Measurements from ENCODE around the gene PRAC1. TPM values are rescaled to one million over a fixed set of nuclear protein-coding genes. Genes with fewer than 3 reads are reported as not detected.

Gene PRAC1
- total RNA-seq: not detected in 2 replicates

DNA sequence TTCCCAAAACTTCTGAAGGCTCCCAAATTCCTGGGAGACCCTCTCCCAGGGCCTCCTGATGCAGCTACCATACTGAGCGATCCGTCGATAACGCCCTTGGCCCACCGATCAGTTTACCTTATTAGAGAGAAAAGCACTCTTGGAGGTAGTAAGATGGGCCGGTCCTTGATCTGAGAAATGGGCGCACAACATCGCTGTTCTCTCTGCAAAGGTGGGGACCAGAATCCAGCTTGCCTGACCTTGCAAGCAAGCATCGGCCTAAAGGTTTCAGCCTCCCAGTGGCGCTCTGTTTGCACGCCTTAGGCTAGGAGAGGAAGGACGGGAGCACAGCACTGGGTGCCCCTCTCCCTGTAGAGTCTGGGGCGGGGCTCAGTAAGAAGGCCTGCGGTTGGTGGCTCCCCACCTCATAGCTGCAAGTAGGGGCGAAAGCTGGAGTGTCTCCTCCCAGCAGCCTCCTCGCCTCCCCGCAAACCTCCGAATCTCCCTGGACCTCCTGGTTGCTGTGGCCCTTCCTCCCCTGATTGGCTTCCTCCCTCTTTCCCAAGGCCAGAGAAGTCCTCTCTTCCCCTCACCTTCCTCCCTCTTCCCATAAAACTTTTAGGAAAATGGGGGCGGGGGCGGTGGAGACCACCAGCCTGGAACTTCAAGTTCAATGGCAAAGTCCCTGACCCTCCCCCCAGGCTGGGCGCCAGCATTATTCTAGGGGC lies at the start of gene PRAC1:
Gene PRAC1 (minus strand): TSS at position 318 of the 707 bp plus-strand sequence. CDS start 126 bp downstream, at position 192.

DNA sequence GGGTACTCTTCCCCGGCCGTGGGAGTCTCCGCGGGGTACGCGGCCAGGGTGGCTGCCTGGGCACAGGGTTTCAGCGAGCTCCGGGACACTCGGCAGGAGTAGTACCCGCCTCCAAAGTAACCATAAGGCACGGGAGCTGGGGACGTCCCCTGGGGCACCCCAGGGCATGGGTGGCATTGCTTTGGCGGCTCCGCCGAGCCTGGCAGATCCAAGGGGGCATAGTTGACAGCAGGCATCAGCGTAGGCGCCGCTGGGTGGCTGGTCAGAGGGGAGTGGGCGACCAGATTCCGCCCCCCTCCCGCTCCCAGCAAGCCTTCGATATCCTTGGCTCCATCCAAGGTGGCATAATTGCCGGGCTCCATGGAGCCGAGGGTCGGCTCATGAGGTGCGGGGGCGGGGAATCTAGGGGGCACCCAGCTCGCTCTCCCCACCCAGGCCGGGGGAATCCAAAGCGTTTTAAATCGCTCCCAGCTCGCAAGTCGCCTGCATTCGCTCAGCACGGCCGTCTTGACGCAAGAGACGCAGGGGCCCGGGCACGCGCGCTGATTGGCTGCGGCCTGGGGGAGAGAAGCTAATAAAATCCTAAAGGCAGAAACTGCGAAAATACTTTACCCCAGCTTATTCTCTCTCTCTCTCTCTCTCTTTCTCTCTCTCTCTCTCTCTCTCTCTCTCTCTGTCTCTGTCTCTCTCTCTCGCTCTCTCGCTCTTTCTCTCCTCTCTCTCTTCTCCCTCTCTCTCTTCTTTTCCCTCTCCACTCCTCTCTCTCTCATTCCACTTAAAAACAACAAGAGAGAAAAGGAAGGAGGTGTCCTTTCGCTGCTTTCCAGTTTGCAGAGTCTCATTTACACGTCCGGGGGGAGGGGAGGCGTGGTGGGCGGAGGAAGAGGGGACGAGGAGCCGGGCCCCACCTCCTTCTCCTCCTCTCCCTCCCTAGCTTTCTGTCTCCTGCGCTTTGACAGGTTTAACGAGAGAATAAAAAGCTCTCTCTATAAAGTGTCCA lies 6.2 kb upstream of the PRAC1 start, which contains the start of gene HOXB13:
Gene HOXB13 (minus strand): TSS at position 519 of the 1,000 bp plus-strand sequence. CDS start 157 bp downstream, at position 362.

DNA sequence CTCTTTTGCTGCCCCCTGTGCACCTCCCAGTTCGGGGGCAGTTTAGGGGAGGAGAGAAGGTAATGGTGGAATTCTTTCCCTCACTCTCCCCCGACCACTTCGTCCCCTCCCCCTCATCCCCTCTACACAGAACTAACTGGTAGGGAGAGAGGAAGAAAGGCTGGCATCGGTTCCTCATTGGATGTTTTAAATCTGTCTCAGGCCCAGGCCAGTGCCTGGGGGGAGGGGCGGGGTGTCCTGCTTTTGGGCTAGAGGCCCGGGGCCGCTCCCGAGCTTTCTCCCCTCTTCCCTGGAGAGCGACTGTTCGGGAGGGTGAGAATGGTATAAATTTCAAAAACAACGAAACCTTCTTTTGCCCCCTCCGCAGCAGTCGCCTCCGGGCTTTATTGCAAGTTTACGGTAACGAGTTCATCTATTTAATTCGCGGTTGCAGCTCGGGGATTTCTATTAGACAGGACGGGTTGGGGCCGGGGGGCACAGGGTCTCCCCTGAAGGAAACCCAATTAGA lies 651 bp upstream of the PRAC1 start, which contains the start of gene PRAC2:
Gene PRAC2 (plus strand): TSS at position 271 of the 508 bp plus-strand sequence. CDS start 1,226 bp downstream, outside the sequence.

Other genes starting within 250 kb of the PRAC1 start
- not detected in 2 replicates for gene HOXB1, start 191.5 kb downstream of the PRAC1 start, total RNA-seq
- gene HOXB2, start 177.4 kb downstream of the PRAC1 start, total RNA-seq: 7.5 and 12.0 TPM in 2 replicates
- gene HOXB4, start 144.2 kb downstream of the PRAC1 start, total RNA-seq: 3.1 and 4.6 TPM in 2 replicates
- gene HOXB3, start 132.3 kb downstream of the PRAC1 start, total RNA-seq: 8.4 and 11.1 TPM in 2 replicates
- gene HOXB5, start 128.7 kb downstream of the PRAC1 start, total RNA-seq: 0.20 and 0.50 TPM in 2 replicates
- 2.3 and 3.0 TPM in 2 replicates for gene HOXB6, start 117.5 kb downstream of the PRAC1 start, total RNA-seq
- 1.6 and 1.8 TPM in 2 replicates for gene HOXB7, start 111.5 kb downstream of the PRAC1 start, total RNA-seq
- gene HOXB8, start 107.2 kb downstream of the PRAC1 start, total RNA-seq: 0.10 TPM in 1 of 2 replicates, not detected in the other
- not detected in 2 replicates for gene HOXB9, start 96.2 kb downstream of the PRAC1 start, total RNA-seq
- gene PRAC2, start 667 bp upstream of the PRAC1 start, total RNA-seq: not detected in 2 replicates
- not detected in 2 replicates for gene HOXB13, start 6.2 kb upstream of the PRAC1 start, total RNA-seq
- gene TTLL6, start 94.7 kb upstream of the PRAC1 start, total RNA-seq: under 0.01 TPM in 1 of 2 replicates, not detected in the other
- gene CALCOCO2, start 108.5 kb upstream of the PRAC1 start, total RNA-seq: 47.5 and 49.1 TPM in 2 replicates
- gene ATP5MC1, start 170.3 kb upstream of the PRAC1 start, total RNA-seq: 24.4 and 24.6 TPM in 2 replicates
- gene UBE2Z, start 185.9 kb upstream of the PRAC1 start, total RNA-seq: 68.0 and 75.0 TPM in 2 replicates
- gene SNF8, start 222.3 kb upstream of the PRAC1 start, total RNA-seq: 71.8 and 76.1 TPM in 2 replicates
- gene GIP, start 246.1 kb upstream of the PRAC1 start, total RNA-seq: not detected in 2 replicates